Pulmonary artery endothelial cell (primary cell): ENCODE data around the gene GSTM4. TPM values are rescaled to one million over a fixed set of nuclear protein-coding genes. Genes with fewer than 3 reads are reported as not detected.

Source experiments
- DNase-seq: peaks from one replicate; pipeline ENCODE4 v3.0.0-alpha.2; 2011; ENCODE audit warnings: low read depth, low spot score
- total RNA-seq: library from RNA; depleted of rRNA; stranded (reverse); fragments of >200 nt; gene quantifications from 2 replicates; pipeline ENCODE4 v1.2.3, GENCODE V29; 2014

The GSTM4 gene
- 2.5 and 3.3 TPM in 2 replicates for total RNA-seq

DNA sequence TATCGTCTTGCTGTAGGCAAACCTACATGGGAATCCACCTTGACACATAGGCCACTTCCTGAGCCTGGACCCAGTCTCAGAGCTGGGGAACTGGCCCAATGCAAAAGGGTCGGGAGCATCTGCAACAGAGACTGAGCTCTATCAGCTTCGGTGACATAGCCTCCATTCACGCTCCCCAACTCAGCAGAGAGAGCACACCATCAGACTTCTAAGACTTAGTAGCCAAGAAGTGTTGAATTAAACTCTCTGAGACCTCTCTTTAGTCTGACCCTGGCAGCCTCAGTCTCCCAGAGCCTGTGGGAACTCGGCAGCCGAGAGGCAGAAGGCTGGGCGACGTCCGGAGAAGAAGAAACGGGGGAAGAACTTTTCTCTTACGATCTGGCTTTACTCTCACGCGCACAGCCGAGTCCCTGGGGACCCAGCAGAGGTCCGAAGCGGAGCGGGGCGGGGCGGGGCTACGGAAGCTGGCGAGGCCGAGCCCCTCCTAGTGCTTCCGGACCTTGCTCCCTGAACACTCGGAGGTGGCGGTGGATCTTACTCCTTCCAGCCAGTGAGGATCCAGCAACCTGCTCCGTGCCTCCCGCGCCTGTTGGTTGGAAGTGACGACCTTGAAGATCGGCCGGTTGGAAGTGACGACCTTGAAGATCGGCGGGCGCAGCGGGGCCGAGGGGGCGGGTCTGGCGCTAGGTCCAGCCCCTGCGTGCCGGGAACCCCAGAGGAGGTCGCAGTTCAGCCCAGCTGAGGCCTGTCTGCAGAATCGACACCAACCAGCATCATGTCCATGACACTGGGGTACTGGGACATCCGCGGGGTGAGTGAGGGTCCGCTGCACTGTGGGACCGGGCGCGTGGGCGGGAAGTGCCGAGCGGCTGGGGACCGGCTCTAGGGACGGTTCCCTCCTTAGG lies at the start of gene GSTM4:
TSS of gene GSTM4 (plus strand) at position 485 of the 905 bp plus-strand sequence. CDS start at position 776, 291 bp downstream.
- DNase-seq = no peak

DNA sequence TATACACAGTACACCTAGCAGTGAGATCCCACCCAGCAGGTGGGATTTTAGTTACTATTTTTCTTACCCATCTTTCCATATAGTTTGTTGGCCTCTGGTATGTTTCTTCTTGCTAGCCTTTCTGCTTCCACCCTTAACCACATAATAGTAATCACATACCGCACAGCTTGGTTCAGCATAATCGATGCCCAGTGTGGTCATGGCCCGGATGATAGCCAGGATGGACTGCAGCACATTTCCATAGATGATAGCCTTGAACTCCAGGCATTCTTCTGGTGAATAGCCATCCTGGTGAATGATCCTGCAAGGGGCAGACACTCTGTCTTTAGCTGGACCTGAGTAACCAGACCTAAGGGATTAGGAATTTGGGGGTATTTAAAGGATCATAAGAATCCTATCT lies 46.0 kb upstream of the GSTM4 start:
- no peak for DNase-seq

DNA sequence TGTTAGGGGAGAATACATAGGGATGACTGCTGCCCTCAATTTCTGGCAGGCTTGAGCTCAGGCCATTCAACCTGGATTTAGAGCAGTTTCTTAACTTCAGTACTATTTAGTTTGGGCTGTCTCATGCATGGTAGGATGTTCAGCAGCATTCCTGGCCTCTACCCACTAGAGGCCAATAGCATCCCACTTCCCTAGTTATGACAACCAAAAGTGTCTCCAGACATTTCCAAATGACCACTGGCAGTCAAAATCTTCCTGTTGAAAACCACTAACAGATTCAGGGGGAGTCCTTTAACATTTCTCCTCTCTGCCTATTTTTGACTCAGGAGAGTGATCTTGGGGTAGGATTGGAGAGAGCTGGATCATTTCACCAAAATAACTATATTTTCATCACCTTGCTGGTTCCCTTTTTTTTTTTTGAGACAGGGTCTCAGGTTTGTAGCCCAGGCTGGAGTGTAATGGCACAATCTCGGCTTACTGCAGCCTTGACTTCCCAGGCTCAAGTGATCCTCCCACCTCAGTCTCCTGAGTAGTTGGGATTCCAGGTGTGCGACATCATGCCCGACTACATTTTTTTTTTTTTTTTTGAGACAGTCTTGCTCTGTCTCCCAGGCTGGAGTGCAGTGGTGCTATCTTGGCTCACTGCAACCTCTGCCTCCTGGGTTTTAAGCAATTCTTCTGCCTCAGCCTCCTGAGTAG lies 45.1 kb upstream of the GSTM4 start:
- no peak for DNase-seq

DNA sequence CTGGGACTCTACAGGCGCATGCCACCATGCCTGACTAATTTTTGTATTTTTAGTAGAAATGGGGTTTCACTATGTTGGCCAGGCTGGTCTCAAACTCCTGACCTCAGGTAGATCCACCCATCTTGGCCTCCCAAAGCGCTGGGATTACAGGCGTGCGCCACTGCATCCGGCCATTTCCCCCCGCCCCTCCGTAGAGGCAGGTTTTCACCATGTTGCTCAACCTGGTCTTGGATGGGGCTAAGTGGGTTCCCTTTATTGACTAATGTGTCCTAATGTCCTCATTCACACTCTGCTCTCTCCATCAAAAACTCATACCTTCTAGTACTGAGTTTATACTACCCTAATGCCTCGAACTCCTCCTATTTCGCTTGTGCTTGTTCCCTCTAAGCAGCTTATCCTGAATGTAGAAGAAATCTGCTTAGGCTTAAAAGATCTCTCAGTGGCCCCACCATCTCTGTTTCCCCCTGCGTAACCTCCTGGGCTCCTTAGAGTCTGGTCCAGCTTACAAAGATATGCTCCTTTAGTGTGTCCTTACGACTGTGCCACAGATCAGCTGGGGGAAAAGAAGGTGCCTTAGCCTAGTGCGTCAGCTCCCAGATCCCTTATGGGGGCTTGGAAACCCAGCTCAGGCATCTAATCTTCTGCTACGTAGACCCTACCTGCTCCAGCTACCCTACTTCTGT lies 44.5 kb upstream of the GSTM4 start:
- no peak for DNase-seq

DNA sequence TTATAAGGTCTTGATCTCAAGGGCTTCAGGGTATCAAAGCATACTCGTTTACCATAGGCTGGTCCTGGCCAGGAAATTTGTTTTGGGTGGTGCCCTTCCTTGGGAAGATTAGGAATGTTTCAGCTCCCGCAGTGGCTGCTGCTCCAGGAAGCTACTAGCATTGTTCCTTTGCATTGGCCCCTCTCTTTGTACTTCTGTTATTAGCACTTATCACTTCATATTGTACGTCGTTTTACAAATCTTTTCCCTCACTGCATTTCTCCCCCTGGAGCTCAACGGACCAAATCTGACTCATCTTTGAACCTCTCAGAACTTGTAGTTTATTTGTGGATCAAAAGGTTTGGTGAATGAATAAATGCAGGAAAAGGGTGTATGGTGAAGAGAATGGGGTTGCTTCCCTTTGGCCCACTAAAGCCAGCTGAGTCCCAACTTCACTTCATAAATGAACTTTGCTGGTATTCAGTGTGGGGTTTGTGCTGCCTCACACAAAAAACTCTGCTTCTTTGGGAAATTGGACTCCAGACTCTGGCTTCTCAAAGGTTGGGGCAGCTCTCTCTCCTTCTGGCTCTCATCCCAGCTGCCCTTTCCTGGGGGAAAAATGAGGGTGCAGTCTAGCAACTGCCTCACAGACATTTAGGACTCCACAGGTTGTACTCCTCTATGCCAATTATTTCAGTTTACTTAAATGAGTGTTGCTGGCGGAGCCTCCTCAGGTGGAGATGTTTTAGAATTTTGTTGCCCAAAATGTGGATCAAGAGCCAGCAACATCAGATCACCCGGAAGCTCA lies 42.3 kb upstream of the GSTM4 start:
- no peak for DNase-seq

DNA sequence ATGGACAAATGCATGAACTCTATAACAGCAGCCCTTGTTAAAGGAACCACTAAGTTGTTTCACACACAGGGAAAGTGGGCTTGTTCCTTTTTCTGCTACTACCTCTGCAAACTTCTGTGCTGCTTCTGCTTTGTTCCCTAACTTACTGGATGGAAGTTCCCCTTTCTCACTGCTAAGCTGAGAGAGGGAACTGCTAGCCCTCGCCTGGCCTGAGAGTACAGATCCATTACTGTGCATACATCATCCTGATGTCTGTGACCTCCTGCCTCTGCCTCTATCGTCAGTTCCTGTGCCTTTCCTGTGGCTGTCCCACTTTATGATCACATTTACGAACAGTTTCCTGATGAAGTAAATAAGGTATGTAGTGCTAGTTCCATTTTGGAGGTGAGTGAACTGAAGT lies 40.0 kb upstream of the GSTM4 start:
- DNase-seq = peak; percentile 62

DNA sequence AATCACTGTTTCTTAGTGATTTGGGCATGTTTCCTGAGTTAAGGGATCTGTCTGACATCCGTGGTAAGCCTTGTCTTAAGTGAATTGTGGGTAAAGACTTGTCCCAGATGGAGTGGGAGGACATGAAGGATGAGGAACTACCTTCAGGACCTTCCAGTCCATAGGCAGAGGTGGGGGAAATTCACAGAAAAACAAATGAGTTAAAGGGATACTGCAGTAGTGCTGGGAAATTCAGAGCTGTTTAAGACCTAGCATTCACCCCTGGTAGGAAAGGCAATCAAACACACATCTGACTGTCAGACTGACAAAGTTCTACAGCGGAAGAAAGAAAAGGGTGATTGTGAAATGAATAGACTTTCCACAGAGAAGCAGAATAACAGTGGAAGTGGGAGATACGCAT lies 39.5 kb upstream of the GSTM4 start:
- no peak for DNase-seq

DNA sequence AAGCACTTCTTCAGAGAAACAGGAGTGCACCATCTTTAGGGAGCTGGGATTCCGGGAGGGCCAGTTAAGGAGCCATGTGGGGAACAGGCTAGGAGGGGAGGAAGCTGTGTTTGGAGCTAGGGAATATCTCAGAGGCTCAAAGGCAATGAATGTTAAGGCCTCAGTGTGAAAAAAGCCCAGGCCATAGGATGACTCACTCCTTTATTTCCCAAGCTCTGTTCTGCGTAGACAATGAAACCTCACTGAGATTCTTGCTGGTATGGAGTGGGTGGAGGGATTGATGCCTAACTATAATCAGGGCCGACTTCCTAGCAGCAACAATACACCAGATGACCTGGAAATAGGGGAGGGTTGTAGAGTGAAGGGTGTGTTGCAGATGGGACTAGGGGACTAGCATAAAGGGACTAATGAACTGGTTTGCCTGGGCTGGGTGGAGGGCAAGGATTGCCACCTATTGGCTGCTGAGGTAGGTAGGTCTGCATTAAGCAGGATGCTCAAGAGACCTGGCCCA lies 38.6 kb upstream of the GSTM4 start:
- peak; percentile 79 for DNase-seq

DNA sequence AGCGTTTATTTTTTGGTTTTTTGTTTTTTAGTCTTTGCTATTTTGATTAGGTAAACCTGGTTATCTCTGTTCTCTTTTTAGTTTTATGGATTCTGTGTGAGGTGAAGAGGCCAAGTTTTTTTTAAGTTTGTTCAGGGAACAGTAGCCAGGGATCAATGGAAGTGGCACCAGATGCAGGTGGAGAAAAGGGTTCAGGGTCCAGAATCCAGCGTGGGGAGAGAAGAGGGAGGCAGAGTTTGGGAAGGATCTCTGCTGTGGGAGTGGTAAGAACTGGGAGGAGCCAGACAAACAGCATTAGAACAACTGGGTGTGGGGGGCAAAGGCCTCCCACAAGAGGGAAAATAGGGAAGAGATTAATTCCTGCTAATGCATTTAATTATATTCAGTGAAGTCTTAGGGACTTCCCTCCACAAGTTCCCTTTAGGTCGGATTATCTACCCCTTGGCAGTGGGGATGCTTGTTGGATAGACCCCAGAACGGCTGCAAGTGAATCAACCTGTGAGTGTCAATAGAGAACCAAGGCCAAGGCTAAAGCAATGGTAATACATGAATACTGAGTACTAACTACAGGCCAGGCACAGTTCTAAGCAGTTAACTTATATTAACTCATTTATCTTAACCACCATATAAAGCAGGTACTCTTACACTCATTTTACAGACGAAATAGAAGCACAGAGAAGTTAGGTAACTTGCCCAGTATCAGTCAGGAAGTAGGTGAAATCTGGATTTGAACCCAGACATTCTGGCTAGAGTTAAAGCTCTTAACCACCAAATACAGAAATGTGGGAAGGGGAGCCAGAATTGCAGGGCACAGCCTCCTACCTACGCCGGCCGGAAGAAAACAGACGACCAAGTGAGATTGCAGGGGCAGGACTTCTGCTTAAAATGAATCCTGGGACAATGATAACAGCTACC lies 37.0 kb upstream of the GSTM4 start:
- no peak for DNase-seq

DNA sequence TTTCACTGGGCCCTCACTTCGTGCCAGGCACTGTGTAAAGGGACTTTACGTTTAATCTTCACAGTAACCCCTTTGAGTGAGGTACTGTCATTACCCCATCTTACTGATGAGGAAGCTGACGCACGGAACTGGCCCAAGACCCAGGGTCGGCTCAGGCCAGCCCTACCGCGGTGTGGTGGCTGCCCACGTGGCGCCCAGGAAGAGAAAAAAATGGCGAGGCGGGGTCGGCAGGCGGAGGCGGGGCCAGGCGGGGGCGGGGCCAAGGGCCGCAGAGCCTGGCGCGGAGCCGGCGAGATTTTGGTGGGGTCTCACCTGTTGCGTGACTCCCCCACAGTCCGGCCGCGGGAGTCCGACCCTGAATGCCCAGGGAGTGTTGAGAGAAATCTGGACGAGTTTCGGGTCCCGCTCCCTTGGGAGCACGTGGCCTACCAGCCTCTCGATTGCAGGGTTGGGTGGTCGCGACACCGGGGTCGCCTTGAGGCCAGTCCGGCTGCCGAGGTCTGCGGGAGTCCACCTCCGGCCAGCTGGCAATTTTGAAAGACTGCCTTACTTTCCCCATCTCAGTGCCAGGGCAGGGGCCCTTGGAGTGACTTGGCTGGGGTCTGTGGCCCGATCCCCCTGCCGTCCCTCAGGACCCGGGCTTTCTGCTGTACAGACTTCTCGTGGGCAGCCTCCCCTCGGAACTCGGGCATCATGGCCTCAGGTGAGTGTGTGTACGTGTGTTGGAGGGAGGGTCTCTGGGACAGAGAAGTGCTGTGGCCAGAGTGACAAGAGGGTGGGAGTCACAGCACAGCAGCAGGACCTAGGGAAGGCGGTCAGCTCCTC lies 36.1 kb upstream of the GSTM4 start, which contains the start of the genes AMPD2 and GNAT2:
TSS of gene AMPD2 (plus strand) at position 262 of the 825 bp plus-strand sequence. CDS start 1,339 bp downstream, outside the sequence.
TSS of gene GNAT2 (minus strand) at position 41 of the 825 bp plus-strand sequence. CDS start 6,746 bp downstream, outside the sequence.
- no peak for DNase-seq

DNA sequence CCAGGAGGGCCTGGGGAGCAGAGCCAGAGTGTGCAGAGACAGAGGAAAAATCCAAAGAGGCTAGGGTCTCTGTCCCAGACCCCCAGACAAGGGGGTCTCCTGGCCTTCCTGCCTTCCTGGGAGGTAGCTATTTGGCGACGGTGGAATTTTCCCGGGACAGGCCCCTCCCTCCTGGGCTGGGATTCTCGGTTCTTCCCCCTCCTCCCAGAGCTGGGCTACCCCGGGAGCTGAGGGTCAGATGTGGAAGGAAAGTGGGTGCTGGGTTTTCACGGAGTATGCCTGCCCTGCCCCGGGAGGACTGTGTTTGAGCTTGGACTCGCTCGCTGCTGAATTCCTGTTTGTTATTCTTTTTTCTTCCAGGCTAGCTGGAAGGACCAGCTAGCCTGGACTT lies 35.5 kb upstream of the GSTM4 start:
- no peak for DNase-seq

DNA sequence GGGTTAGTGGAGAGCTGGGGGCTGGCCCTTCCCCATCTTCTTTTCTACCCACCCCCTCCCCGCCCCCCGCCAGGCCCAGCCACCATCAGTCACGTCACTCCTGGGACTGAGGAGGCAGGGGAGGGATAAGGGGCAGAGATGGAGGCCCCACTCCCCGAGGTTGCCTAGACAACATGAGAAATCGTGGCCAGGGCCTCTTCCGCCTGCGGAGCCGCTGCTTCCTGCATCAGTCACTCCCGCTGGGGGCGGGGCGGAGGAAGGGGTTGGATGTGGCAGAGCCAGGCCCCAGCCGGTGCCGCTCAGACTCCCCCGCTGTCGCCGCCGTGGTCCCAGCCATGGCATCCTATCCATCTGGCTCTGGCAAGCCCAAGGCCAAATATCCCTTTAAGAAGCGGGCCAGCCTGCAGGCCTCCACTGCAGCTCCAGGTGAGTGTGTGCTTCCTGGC lies 35.0 kb upstream of the GSTM4 start:
- peak; percentile 86 for DNase-seq

DNA sequence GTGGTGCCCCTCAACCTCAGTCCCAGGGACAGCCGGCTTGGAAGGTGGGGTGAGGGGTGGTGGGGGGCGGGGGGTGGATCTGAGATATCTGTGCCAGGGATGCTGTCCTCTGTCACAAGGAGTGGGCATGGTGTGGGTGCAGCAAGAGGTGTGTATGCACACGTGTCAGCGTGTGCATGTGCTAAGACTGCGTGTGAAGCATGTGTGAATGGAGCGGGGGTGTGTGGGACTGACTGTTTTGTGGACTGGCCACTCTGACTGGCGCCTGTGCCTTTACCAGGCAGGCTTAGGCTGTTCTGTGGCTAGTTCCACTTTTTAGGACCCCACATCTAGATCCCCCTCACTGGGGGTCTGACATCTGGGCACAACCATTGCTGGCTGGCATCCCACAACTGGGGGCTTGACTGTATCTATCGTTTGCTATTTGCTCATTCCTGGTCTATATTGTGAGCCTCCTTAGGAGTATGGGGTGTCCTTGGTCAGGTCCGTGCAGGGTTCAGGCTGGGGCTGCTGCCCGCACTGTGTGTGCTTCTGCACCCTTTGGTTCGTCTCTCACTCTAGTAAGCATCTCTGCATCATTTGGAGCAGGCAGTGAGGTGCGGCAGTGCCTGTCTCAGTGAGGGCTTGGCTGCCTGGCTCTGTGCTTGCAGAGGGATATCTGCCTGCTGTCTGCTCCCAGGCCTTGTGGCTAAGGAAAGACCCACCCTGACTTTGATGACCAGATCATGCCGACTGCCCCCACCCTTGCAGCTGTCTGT lies 34.3 kb upstream of the GSTM4 start:
- no peak for DNase-seq

DNA sequence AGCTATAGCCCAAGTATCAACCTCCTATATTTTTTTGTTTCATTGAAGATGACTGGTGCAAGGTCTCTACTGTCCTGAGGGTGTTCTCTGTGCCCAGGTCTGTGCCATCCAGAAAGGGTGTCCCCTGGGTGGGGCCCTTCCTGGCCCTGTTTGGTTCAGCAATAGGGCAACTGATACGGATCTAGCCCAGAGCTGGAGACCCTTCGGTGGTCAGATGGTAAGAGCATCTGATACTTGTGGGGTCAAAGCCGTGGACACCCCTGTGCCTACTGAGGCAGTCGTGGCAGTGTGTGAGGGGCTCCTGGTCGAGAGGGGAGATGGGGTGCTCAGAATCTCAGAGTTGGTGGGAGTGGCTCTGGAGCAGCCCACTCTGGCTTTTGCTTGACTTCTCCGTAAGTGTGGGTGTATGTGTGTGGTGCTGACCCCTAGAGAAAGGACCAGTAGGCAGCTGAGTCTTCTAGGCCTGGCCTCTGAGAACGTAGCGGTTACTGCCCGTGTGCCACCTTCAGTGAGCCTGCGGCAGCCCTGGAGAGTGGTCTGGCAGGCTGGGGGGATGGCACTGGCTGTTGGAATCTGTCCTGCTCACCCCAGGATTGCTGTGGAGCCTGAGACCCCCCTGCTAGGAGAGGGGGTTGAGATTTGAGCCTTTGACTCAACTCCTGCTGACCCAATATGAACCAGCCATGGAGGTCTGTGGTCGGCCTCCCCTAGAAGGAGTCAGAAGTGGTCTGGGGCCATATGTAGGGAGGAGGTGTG lies 33.6 kb upstream of the GSTM4 start:
- DNase-seq = no peak

DNA sequence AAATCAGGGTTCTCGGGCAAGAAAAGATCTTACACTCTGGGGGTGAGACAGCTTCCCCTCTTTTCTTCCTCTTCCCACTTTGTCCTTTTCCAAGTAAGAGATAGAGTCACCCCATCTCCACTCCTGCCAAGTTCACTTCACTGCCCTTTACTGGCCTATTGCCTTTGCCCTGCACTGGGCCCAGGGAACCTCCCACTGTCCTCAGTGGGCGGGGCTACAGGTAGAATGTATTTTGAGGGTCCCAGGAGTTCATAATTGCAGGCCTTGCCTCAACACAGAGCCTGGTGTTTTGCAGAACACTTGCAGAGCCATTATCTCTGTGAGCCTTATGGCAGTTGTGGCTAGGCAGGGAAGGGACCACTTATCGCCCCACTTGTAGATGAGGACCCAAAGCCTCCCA lies 33.0 kb upstream of the GSTM4 start:
- no peak for DNase-seq

DNA sequence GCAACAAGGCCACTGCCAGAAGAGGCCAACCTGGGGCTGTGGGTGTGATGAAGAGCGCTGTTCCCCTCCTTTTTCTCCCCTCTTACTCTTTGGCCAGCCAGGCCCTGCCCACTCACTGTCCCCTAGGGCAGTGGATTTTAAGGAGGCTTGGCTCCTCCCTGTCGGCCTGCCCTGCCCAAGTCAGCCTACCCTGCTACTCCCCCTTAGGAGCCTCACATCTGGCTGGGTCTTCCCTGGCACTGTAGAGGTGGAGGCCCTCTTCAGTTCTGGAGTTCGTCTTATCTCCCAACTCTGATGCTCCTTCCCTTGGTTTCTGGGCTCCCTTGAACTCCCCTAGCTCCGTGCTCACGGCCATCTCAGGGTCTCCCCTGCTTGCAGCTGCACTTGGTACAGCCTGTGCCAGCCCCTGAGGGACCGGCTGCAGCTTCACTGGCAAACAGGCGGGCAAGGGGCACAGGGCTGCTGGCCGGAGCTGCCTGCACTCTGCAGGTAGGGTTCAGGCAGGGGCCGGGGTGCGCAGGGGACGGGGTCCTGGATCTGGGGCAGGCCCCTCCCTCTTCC lies 32.2 kb upstream of the GSTM4 start:
- DNase-seq = no peak
